Right atrium auricular region (tissue), 2 donors: ENCODE data around the gene ZNF90. TPM values are rescaled to one million over a fixed set of nuclear protein-coding genes. Genes with fewer than 3 reads are reported as not detected.

Source experiments
- DNase-seq: peaks from one replicate; pipeline ENCODE4 v3.0.0-alpha.2; 2019; ENCODE audit warnings: low spot score
- H3K27ac ChIP-seq, 2 donors: fragments of 200-600 bp; sonication (generic); 1 replicate in 1 of 2; 2 replicates in 1 of 2; pipeline ENCODE4 v1.5.1; 2016 to 2019
- H3K27me3 ChIP-seq, 2 donors: fragments of 200-600 bp; sonication (generic); one replicate each; pipeline versions ENCODE4 v1.5.1 to v1.6.0; 2017 to 2019
- H3K36me3 ChIP-seq: fragments of 200-600 bp; sonication (generic); one replicate; pipeline ENCODE4 v1.5.1; 2016
- H3K4me1 ChIP-seq, 2 donors: fragments of 200-600 bp; sonication (generic); one replicate each; pipeline versions ENCODE4 v1.5.1 to v1.6.0; 2017 to 2019
- H3K4me3 ChIP-seq, 2 donors: fragments of 200-600 bp; sonication (generic); 1 replicate in 1 of 2; 2 replicates in 1 of 2; pipeline ENCODE4 v1.5.1; 2017 to 2019; ENCODE audit warnings: mild to moderate bottlenecking in 1 of 2, moderate library complexity in 1 of 2
- H3K9me3 ChIP-seq, 2 donors: fragments of 200-600 bp; sonication (generic); one replicate each; pipeline ENCODE4 v1.5.1; 2019
- CTCF ChIP-seq, 2 donors: fragments of 200-600 bp; sonication (generic); IDR thresholded peaks; one replicate each; pipeline ENCODE4 v1.5.1; 2019; ENCODE audit warnings: antibody characterized with exemption in 2 of 2
- total RNA-seq, 2 donors: library from RNA; depleted of rRNA; stranded (reverse); fragments of >200 nt; gene quantifications; one replicate each; pipeline ENCODE4 v1.1.0, GENCODE V29; 2016

The ZNF90 gene
- 1 to 10 TPM in 1 of 2 donors, under 1 TPM in 1; 0.79 to 1.2 TPM for total RNA-seq

DNA sequence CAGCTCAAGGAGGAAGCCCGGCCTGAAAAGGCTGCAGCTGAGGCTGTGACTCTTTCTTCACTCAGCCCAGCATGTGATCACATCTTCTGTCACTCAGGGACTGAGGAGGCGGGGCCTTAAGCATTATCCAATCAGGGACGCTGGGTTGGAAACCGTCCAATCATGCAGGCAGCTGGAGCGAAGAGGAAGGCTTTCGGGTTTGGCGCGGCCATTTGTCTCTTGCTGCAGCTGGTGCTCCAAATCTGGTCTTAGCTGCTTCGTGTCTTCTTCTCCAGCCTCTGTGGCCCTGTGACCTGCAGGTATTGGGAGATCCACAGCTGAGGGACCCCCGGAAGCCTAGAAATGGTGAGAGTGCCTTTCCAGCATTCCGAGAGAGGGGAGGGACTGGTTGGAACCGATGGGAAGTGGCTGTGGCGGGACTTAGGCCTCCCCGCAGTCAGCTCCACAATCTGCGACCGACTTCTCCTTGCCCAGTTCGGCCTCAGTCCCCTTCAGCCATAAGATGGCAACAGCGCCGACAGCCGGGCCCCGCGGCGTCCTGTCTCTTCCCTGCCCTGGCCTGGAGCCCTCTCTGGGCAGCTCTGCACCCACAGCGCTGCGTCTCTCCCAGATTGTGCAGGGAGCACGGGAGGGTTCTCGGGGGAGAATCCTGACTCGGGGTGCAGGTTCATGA, at the start of gene ZNF90:
ZNF90 (plus strand) TSS at position 210 of the 673 bp plus-strand sequence; CDS start at position 343, 133 bp downstream.
- Histone ChIP-seq H3K4me3 (peak within 1 kb of the TSS; percentile 42 to 65), H3K9me3 (no peaks in the 10 kb centered on the region), H3K36me3 (no peaks in the 10 kb centered on the region), H3K27me3 (no peaks in the 10 kb centered on the region), H3K27ac (peak within 1 kb of the TSS; percentile 17 to 60), H3K4me1 (no peaks in the 10 kb centered on the region)
- no peak for TF ChIP-seq CTCF (IDR thresholded peaks at IDR 0.05)
- peak; percentile 99 for DNase-seq

- no peaks in the 10 kb centered on the region for H3K4me1 ChIP-seq
- DNase-seq: no peak
- no peak for TF ChIP-seq CTCF (IDR thresholded peaks at IDR 0.05)
- no peaks in the 10 kb centered on the region for H3K9me3 ChIP-seq
- no peak overlapping the region for H3K4me3 ChIP-seq
- H3K27ac ChIP-seq: no peak overlapping the region
- H3K27me3 ChIP-seq: no peaks in the 10 kb centered on the region
- peaks cover 5% of the 10 kb centered on the region for H3K36me3 ChIP-seq
Measured at GRCh38 chr19:20028611-20029010, 49.2 kb upstream of the ZNF90 start.

GRCh38 chr19:20035935-20036334, 41.9 kb upstream of the ZNF90 start:
- Histone ChIP-seq H3K36me3 (no peaks in the 10 kb centered on the region), H3K4me3 (no peak overlapping the region), H3K27me3 (no peaks in the 10 kb centered on the region), H3K9me3 (no peaks in the 10 kb centered on the region), H3K27ac (no peak overlapping the region), H3K4me1 (peaks cover 0 to 12% of the 10 kb centered on the region in 2 donors)
- TF ChIP-seq CTCF (IDR thresholded peaks at IDR 0.05): no peak
- no peak for DNase-seq

DNA sequence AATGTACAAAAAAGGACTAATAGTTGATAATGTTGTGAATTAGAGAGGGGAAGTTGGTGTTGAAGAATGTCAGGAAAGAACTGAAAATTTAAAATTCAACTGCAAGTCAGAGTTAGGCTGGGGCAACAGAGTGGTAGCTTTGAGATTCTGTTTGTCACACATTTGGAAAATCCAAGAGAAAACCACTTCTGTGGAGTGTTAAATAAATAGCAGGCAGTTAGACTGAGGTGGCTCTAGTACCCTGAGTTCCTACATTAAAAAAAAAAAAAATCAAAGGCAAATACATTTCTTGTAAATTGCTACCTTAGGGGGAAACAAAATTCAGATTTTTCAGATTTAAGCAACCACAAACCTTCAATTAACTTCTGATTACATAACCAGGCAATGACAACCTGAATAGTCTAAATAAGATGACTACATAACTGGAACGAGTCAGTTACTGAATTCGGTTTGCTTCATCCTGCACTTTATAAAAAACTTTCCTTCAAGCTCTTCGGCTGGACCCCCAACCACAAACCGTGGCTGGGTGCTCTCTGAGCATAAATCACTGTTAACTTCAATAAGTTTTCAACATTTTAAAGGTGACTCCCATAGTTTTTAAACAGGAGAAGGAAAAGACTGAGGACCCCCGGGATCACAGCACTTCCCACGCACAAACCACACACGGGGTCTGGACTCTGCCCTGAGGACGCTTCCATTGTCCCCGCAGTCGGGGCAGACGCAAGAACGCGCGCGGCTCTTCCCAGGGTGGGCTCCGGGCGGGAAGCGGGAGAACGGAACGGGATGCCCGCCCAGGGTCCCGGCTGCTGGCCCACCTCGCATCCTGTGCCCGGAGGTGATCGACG, 39.2 kb upstream of the ZNF90 start:
- peak overlapping the region; percentile 72 to 86 for H3K4me3 ChIP-seq

DNA sequence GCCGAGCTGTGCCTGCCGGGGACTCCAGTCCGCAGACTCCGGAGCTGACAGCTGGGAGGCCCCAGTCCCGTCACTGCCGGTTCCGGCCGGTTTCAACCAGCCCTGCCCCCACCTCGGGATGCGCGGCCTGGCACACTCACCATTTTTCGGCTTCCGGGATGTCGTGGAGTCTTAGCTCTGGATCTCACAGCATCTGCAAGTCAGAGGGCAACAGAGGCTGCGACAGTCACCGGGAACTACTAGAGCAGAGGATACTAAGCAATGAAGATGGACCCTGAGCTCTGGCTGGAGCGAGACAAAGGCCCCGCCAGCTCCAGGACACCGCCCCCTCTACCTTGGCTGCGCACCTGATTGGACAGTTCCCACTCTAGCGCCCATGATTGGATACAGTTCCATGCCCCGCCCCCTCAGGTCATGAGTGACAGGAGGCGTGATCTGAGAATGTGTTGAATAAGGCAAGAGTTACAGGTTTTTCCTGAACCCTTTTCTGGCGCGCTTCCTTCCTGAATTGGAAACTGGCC, 38.5 kb upstream of the ZNF90 start, which contains the start of gene ZNF682:
ZNF682 (minus strand) TSS at position 303 of the 521 bp plus-strand sequence; CDS start at position 143, 160 bp downstream.
- Histone ChIP-seq H3K9me3 (no peaks in the 10 kb centered on the region), H3K4me1 (peaks cover 0 to 12% of the 10 kb centered on the region in 2 donors), H3K27me3 (no peaks in the 10 kb centered on the region), H3K27ac (peak within 1 kb of the TSS; percentile 65 to 79), H3K4me3 (peak within 1 kb of the TSS; percentile 72 to 86), H3K36me3 (no peaks in the 10 kb centered on the region)
- no peak for TF ChIP-seq CTCF (IDR thresholded peaks at IDR 0.05)
- DNase-seq: peak; percentile 97

More for the DNA sequence above, 39.2 kb upstream of the ZNF90 start:
- Histone ChIP-seq H3K27me3 (no peaks in the 10 kb centered on the region), H3K27ac (peak overlapping the region; percentile 65 to 79), H3K9me3 (no peaks in the 10 kb centered on the region), H3K4me1 (peaks cover 0 to 12% of the 10 kb centered on the region in 2 donors), H3K36me3 (no peaks in the 10 kb centered on the region)
- DNase-seq: no peak
- no peak for TF ChIP-seq CTCF (IDR thresholded peaks at IDR 0.05)
